GM19035 (cell line): ENCODE results near the gene STX16.
"Not testable (repeated sequence)": the region's sequence is repeated elsewhere in the genome, so short reads cannot be mapped to it uniquely, and the experiment has no call there.

Source experiments
- ATAC-seq: cut with Tn5 transposase; IDR thresholded peaks from one replicate; pipeline ENCODE4 v1.9.1; 2021; ENCODE audit not compliant: unreplicated experiment

The STX16 gene

DNA sequence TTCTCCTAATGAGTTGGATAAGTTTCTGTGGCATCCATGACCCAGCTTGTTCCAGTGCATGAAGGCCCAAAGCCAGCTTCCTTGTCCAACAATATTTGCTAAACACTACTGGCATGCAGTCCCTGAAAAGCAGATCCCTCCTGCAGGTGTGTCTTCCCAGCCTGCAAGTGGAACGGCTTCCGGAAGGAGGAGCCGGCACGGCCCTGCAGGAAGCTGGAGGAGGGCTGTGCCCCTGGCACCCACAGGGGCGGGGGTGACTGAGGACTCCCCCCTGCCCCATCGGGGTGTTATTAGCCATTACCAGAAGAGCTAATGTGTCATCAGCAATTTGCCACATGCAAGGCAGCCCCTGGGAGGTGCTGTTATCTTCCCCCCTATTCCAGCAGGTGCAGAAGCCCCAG lies 68.9 kb downstream of the STX16 start:
- no peak for ATAC-seq

DNA sequence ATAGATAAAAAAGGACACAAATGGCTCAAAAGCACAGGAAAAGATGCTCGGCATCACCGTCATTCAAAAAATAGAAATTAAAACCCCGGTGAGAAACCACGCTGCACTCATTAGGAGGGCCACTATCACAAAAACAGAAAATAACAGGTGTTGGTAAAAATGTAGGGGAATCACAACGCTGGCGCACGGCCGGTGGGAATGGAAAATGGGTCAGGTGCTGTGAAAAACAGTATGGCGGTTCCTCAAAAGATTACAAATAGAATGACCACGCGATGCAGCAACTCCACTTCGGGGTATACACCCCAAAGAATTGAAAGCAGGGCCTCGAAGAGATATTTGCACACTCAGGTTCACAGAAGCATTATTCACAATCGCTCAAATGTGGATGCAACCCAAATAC lies 69.8 kb downstream of the STX16 start:
- ATAC-seq: no peak

DNA sequence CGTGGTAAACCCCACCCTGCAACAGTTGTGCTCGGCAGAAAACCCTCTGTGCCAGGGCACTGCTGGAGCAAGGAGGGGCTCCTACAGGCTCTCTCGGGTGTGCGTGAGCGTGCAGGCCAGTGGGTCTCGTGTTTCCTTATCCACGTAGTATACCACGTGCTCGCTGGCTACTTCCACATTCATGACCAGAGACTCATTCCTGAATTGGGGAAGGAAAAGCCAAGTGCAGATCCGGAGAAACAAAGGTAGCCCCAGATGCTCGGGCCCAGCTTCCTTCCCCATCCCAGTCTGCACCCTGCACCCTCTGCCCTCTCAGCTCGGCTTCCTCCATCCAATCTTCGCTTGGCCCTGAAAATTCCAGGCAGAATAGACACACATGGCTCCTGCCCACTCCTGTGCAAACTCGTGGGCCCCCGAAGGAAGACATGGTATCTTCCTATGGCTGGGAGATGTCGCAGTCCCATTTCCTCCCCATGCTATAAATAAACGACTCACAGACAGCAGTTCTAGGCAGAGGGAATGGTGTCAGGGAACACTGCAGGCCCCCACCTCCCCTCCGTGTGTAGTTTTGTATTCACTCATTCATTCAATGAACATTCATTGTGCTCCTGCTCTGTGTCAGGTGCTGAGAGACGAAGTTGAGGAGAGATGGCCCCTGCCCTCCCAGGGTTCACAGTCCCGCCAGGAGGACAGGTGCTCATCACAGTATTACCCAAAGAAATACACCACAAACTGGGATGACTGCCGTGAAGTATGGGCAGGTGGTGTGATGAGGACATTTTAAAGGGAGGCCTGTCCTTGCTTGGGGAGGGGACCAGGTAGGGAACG lies 71.1 kb downstream of the STX16 start:
- no peak for ATAC-seq

DNA sequence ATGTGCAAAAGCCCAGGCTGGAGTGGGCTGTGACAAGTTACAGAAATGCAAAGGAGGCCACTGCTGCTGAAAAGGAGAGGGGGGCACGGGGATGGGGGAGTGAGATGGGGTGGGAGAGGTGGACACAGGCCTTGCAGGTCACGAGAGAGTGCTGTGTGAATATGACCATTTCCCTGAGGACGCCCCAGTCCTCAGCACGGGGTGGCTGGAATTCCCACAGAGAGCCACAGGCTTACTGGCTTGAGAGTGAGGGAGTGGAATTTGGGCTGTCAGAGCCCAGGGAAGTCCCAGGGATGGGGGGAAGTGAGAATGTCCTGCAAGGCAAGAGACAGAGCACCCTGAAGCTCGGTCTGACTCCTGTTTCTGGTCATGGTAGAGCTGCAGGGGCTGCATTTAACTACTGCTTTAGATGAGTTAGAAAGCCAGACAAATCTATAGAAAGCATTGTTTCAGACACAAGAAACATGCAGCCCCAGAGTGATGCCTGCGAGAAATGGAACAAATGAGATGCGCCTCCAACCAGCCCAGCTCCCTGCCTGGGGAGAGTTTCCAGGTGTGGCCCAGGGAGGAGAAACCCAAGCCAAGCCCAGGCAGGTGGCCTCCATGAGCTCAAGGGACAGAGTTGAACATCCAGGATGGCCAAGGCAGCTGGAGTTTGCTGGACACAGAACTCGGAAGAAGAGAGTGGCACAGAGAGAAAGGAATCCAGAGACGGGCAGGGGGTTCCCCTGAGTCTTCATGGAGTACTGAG lies 72.0 kb downstream of the STX16 start:
- no peak for ATAC-seq

DNA sequence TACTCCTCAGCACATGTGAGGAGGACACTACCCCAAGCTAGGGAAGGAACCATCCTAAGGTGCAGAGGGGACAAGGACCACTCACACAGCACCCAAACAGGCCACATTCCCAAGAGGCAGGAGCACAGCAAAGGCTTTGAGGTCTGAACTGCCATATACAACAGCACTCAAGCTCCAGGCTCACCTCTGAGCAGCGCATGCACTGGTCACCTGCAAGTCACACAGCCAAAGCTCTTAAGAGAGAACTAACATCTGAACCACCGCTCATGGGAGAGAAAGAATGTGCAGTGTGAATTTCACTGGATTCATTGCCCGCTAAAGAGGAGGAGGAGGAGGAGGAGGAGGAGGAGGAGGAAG lies 72.5 kb downstream of the STX16 start:
- ATAC-seq: no peak

DNA sequence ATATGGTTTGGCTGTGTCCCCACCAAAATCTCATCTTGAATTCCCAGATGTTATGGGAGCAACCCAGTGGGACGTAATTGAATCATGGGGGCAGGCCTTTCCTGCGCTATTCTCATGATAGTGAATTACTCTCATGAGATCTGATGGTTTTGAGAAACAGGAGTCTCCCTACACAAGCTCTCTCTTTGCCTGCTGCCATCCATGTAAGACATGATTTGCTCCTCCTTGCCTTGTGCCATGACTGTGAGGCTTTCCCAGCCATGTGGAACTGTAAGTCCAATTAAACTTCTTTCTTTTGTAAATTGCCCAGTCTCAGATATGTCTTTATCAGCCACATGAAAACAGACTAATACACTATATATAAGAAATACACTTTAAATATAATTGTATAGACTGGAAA lies 75.1 kb downstream of the STX16 start:
- not testable (repeated sequence) for ATAC-seq
